Breast epithelium (tissue), 4 donors: Measurements from ENCODE around the gene TENM3. TPM values are rescaled to one million over a fixed set of nuclear protein-coding genes. Genes with fewer than 3 reads are reported as not detected.
"Not testable (repeated sequence)": the region's sequence is repeated elsewhere in the genome, so short reads cannot be mapped to it uniquely, and the experiment has no call there.

Experiments
- DNase-seq, 2 donors: peaks; one replicate each; pipeline ENCODE4 v3.0.0-alpha.2; 2019; ENCODE audit warnings: low spot score in 2 of 2
- H3K27ac ChIP-seq, 2 donors: fragments of 200-600 bp; sonication (generic) in 1 of 2; one replicate each; pipeline ENCODE4 v1.5.1; 2016 to 2019; ENCODE audit warnings: mild to moderate bottlenecking in 1 of 2
- H3K27me3 ChIP-seq, 2 donors: fragments of 200-600 bp; sonication (generic) in 1 of 2; one replicate each; pipeline versions ENCODE4 v1.5.1 to v1.6.0; 2017 to 2019; ENCODE audit warnings: control low read depth in 1 of 2, mild to moderate bottlenecking in 1 of 2
- H3K36me3 ChIP-seq: fragments of 200-600 bp; one replicate; pipeline ENCODE4 v1.5.1; 2019
- H3K4me1 ChIP-seq, 2 donors: fragments of 200-600 bp; sonication (generic); one replicate each; pipeline ENCODE4 v1.5.1; 2016 to 2019; ENCODE audit warnings: control low read depth in 1 of 2
- H3K4me3 ChIP-seq, 3 donors: fragments of 200-600 bp; sonication (generic); 1 replicate in 2 of 3; 2 replicates in 1 of 3; pipeline ENCODE4 v1.5.1; 2016 to 2019; ENCODE audit warnings: mild to moderate bottlenecking in 3 of 3, moderate library complexity in 2 of 3
- H3K9me3 ChIP-seq, 2 donors: fragments of 200-600 bp; sonication (generic) in 1 of 2; one replicate each; pipeline ENCODE4 v1.5.1; 2016 to 2019; ENCODE audit warnings: control low read depth in 1 of 2
- POLR2A ChIP-seq: fragments of 450-650 bp; IDR thresholded peaks from one replicate; pipeline ENCODE4 v1.6.1; 2016; ENCODE audit warnings: antibody characterized with exemption, mild to moderate bottlenecking, moderate library complexity
- POLR2AphosphoS5 ChIP-seq, 3 donors: sonication (generic); formaldehyde crosslinking; IDR thresholded peaks; one replicate each; pipeline ENCODE4 v1.6.1; 2017; ENCODE audit warnings: antibody characterized with exemption in 3 of 3
- intact Hi-C: fragments of 100-400 bp; cut with DNase I; formaldehyde crosslinking; loops from one replicate; pipeline ENCODE4 v1.15.1; 2023; ENCODE audit warnings: low total_unique reads
- total RNA-seq, 3 donors: library from RNA; depleted of rRNA; stranded (reverse); fragments of >200 nt; gene quantifications; one replicate each; pipeline ENCODE4 v1.1.0, GENCODE V29; 2016
- TF ChIP-seq, protein P1 (sequence below), 3 donors: fragments of 450-650 bp; IDR thresholded peaks; one replicate each; pipeline ENCODE4 v1.5.1; 2016 to 2017; ENCODE audit warnings: antibody characterized with exemption in 3 of 3, mild to moderate bottlenecking in 3 of 3, moderate library complexity in 3 of 3

The TENM3 gene
- total RNA-seq, result 10 to 100 TPM in 1 of 3 donors, 1 to 10 TPM in 2; 4.6 to 30.6 (median 8.8) TPM

DNA sequence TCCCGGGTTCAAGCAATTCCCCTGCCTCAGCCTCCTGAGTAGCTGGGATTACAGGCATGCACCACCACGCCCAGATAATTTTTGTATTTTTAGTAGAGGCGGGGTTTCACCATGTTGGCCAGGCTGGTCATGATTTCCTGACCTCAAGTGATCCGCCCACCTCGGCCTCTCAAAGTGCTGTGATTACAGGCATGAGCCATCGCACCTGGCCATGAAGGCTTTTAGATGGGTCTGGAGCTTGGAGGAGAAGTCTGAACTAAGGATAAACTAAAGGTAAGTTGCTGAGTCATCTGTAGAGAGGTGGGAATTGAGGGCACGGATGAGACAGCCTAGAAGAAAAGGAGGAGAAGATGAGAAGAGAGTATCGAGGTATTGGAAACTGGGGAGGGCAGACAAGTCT is at the start of gene TENM3:
TENM3 (plus strand) TSS at position 199 of the 400 bp plus-strand sequence. CDS start 80,619 bp downstream, outside the sequence.
- H3K9me3 ChIP-seq, H3K27ac ChIP-seq, H3K4me3 ChIP-seq, H3K27me3 ChIP-seq, H3K4me1 ChIP-seq, intact Hi-C loops, H3K36me3 ChIP-seq, DNase-seq: not testable (repeated sequence)

DNA sequence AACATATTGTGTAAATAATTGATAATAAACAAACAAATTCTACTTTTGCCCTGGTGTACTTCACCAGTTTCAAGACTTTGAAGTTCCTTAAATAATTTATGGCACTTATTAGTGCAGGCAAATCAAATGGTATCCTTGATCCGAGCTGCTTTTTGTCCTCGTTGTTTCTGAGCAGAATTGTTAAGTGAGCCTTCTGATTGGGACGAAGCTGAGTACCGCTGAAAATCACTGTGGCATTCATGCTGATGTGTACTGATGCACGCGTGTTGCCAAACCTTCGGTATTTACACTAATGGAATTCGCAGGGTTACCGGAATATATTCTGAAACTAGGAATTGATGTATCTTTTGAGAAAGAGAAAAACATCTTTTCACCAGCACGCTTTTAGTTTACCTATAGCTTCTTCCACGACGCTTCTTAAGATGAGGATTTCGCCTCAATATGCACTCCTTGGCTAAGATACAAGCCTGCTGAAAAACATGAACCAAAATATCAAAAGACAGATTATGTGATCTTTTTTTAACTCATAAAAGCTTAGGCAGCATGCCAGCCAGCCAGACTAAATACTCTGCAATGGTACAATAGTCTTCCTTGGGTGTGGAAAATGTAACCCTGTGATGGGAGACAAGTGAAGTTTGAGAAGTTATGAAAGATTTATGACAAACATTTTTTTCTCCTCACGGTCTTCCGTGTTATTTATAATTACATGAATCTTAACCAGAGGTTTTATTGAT is 48.9 kb upstream of the TENM3 start:
- Histone ChIP-seq H3K36me3 (no peaks in the 10 kb centered on the region), H3K27ac (no peak overlapping the region), H3K9me3 (no peaks in the 10 kb centered on the region), H3K4me3 (no peak overlapping the region), H3K4me1 (no peaks in the 10 kb centered on the region), H3K27me3 (no peaks in the 10 kb centered on the region)
- intact Hi-C loops, result no loop called here
- TF ChIP-seq POLR2A, result no peak
- no peak for TF ChIP-seq POLR2AphosphoS5 (IDR thresholded peaks at IDR 0.05)
- DNase-seq, result no peak

DNA sequence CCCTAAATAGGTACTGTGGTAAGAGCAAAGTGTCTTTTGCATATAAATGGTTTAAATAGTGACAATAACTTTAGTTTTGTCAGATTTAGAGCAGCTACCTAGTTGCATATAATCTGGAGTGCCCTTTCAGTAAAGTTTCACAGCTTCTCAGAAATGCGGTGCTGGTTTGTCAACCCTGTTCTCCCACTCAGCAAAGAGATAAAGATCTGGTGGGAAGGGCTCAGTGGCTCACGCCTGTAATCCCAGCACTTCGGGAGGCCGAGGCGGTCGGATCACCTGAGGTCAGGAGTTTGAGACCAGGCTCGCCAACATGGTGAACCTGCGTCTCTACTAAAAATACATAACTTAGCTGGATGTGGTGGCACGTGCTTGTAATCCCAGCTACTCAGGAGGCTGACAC is 45.6 kb upstream of the TENM3 start:
- DNase-seq, result no peak
- no peaks in the 10 kb centered on the region for H3K9me3 ChIP-seq
- no peak for TF ChIP-seq POLR2A
- TF ChIP-seq POLR2AphosphoS5 (IDR thresholded peaks at IDR 0.05), result no peak
- H3K27ac ChIP-seq, result no peak overlapping the region
- H3K4me3 ChIP-seq, result no peak overlapping the region
- intact Hi-C loops, result no loop called here
- H3K4me1 ChIP-seq, result no peaks in the 10 kb centered on the region
- H3K36me3 ChIP-seq, result no peaks in the 10 kb centered on the region
- H3K27me3 ChIP-seq, result no peaks in the 10 kb centered on the region

GRCh38 chr4:182201871-182202270 is 41.3 kb upstream of the TENM3 start:
- intact Hi-C loops, result no loop called here
- Histone ChIP-seq H3K27ac (no peak overlapping the region), H3K27me3 (no peaks in the 10 kb centered on the region), H3K9me3 (no peaks in the 10 kb centered on the region), H3K4me3 (no peak overlapping the region), H3K4me1 (no peaks in the 10 kb centered on the region), H3K36me3 (no peaks in the 10 kb centered on the region)
- TF ChIP-seq POLR2AphosphoS5 (IDR thresholded peaks at IDR 0.05), result no peak
- no peak for TF ChIP-seq POLR2A
- TF ChIP-seq, protein P1, sequence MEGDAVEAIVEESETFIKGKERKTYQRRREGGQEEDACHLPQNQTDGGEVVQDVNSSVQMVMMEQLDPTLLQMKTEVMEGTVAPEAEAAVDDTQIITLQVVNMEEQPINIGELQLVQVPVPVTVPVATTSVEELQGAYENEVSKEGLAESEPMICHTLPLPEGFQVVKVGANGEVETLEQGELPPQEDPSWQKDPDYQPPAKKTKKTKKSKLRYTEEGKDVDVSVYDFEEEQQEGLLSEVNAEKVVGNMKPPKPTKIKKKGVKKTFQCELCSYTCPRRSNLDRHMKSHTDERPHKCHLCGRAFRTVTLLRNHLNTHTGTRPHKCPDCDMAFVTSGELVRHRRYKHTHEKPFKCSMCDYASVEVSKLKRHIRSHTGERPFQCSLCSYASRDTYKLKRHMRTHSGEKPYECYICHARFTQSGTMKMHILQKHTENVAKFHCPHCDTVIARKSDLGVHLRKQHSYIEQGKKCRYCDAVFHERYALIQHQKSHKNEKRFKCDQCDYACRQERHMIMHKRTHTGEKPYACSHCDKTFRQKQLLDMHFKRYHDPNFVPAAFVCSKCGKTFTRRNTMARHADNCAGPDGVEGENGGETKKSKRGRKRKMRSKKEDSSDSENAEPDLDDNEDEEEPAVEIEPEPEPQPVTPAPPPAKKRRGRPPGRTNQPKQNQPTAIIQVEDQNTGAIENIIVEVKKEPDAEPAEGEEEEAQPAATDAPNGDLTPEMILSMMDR (IDR thresholded peaks at IDR 0.05), result no peak
- DNase-seq, result no peak

DNA sequence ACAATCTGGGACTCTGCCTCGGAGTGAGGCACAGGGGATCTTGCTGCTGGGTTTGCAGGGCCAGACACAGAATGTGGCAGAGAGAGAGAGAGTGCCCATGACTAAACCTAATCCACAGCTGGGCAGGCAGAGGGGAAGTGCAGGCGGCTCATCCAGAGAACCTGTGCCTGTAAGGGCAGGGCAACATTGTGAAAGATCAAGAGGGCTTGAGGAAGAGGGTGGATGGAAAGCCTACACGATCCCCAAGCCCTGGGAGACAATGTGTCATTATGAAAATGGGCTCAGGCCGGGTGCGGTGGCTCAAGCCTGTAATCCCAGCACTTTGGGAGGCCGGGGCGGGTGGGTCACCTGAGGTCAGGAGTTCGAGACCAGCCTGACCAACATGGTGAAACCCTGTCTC is 40.6 kb upstream of the TENM3 start:
- Histone ChIP-seq H3K27ac (no peak overlapping the region), H3K4me3 (no peak overlapping the region), H3K9me3 (no peaks in the 10 kb centered on the region), H3K4me1 (no peaks in the 10 kb centered on the region), H3K27me3 (no peaks in the 10 kb centered on the region), H3K36me3 (no peaks in the 10 kb centered on the region)
- no peak for DNase-seq
- intact Hi-C loops, result no loop called here
- TF ChIP-seq, protein P1 (IDR thresholded peaks at IDR 0.05), result no peak
- no peak for TF ChIP-seq POLR2A
- TF ChIP-seq POLR2AphosphoS5 (IDR thresholded peaks at IDR 0.05), result no peak

GRCh38 chr4:182203872-182204411 is 39.3 kb upstream of the TENM3 start:
- Histone ChIP-seq H3K9me3 (no peaks in the 10 kb centered on the region), H3K27ac (no peak overlapping the region), H3K4me1 (no peaks in the 10 kb centered on the region), H3K36me3 (no peaks in the 10 kb centered on the region), H3K27me3 (no peaks in the 10 kb centered on the region), H3K4me3 (no peak overlapping the region)
- no peak for DNase-seq
- TF ChIP-seq POLR2A, result no peak
- TF ChIP-seq, protein P1 (IDR thresholded peaks at IDR 0.05), result no peak
- no peak for TF ChIP-seq POLR2AphosphoS5 (IDR thresholded peaks at IDR 0.05)
- intact Hi-C loops, result no loop called here
